ENCODE measurements around the gene CCDC8.

DNA sequence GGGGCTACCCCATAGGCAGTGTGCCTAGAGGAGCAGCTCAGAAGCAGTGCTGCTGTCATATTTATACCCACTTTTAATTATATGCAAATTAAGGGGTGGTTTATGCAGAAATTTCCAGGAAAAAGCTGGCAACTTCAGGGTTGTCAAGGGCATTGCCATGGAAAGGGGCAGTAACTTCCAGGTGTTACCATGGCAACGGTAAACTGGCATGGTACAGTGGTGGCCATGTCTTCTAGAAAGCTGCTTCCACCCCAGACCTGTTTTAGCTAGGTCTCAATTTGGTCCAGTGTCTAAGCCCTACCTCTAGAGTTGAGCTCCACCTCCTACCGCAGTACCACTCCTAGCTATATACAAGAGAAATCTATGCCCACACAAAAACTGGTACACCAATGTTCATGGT lies 46.7 kb upstream of the CCDC8 start:
- no peak for TF ChIP-seq POLR2A (IDR thresholded peaks at IDR 0.05)
- TF ChIP-seq, protein P1, sequence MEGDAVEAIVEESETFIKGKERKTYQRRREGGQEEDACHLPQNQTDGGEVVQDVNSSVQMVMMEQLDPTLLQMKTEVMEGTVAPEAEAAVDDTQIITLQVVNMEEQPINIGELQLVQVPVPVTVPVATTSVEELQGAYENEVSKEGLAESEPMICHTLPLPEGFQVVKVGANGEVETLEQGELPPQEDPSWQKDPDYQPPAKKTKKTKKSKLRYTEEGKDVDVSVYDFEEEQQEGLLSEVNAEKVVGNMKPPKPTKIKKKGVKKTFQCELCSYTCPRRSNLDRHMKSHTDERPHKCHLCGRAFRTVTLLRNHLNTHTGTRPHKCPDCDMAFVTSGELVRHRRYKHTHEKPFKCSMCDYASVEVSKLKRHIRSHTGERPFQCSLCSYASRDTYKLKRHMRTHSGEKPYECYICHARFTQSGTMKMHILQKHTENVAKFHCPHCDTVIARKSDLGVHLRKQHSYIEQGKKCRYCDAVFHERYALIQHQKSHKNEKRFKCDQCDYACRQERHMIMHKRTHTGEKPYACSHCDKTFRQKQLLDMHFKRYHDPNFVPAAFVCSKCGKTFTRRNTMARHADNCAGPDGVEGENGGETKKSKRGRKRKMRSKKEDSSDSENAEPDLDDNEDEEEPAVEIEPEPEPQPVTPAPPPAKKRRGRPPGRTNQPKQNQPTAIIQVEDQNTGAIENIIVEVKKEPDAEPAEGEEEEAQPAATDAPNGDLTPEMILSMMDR (IDR thresholded peaks at IDR 0.05), result no peak
- no peak for TF ChIP-seq EP300 (IDR thresholded peaks at IDR 0.05)

All from upper lobe of left lung (tissue), 4 donors.